ENCODE data around the gene LCNL1.

LCNL1 gene

GRCh38 chr9:137013571-137013940, 30.8 kb downstream of the LCNL1 start:
- no peak for DNase-seq

GRCh38 chr9:137014166-137014565, 31.4 kb downstream of the LCNL1 start:
- DNase-seq, result no peak

- no peak for DNase-seq
These were observed 32.2 kb downstream of the LCNL1 start for GRCh38 chr9:137014776-137015539.

GRCh38 chr9:137015540-137015930, 32.7 kb downstream of the LCNL1 start:
- DNase-seq, result no peak

GRCh38 chr9:137015976-137016375, 33.2 kb downstream of the LCNL1 start:
- no peak for DNase-seq

- DNase-seq, result no peak
These were observed 33.6 kb downstream of the LCNL1 start for GRCh38 chr9:137016436-137016835.

- DNase-seq, result no peak
These were observed 34.3 kb downstream of the LCNL1 start for GRCh38 chr9:137017071-137017470.

GRCh38 chr9:137017791-137018497, 35.2 kb downstream of the LCNL1 start:
- no peak for DNase-seq

GRCh38 chr9:137018761-137019559, 36.2 kb downstream of the LCNL1 start:
- DNase-seq, result no peak

- DNase-seq, result no peak
These were observed 37.3 kb downstream of the LCNL1 start for GRCh38 chr9:137019891-137020683.

- DNase-seq, result no peak
These were observed 38.2 kb downstream of the LCNL1 start for GRCh38 chr9:137020771-137021567.

GRCh38 chr9:137021568-137021978, 38.8 kb downstream of the LCNL1 start:
- no peak for DNase-seq

- DNase-seq, result peak; percentile 60
These were observed 39.3 kb downstream of the LCNL1 start for GRCh38 chr9:137021979-137022661.

- no peak for DNase-seq
These were observed 39.8 kb downstream of the LCNL1 start for GRCh38 chr9:137022662-137023008.

- no peak for DNase-seq
These were observed 40.4 kb downstream of the LCNL1 start for GRCh38 chr9:137023157-137023556.

GRCh38 chr9:137023583-137023991, 40.8 kb downstream of the LCNL1 start:
- DNase-seq, result no peak

- no peak for DNase-seq
These were observed 42.7 kb downstream of the LCNL1 start for GRCh38 chr9:137025517-137025966.

GRCh38 chr9:137026384-137026783, 43.6 kb downstream of the LCNL1 start:
- DNase-seq, result no peak

- DNase-seq, result no peak
These were observed 44.0 kb downstream of the LCNL1 start for GRCh38 chr9:137026828-137027227.

- DNase-seq, result no peak
These were observed 44.8 kb downstream of the LCNL1 start, which contains the start of gene ABCA2 for GRCh38 chr9:137027369-137028262. Gene ABCA2 (minus strand): TSS chr9:137028237. CDS start chr9:137028140, 97 bp downstream.
